ENCODE measurements around the gene THY1. TPM values are rescaled to one million over a fixed set of nuclear protein-coding genes. Genes with fewer than 3 reads are reported as not detected.

THY1 gene
- total and polyA plus RNA-seq, 2 of the 8 experiments (the other 6 are each of a cell fraction or from before 2014, with no cell fraction given), result 286 to 2,479 TPM

- TF ChIP-seq CTBP2 (IDR thresholded peaks at IDR 0.05; ENCODE audit: borderline replicate concordance, insufficient read depth, insufficient read length, low read length), result no peak
- no peak for TF ChIP-seq EZH2 (IDR thresholded peaks at IDR 0.05; ENCODE audit: low read depth, low read length, severe bottlenecking)
- TF ChIP-seq, protein P1, sequence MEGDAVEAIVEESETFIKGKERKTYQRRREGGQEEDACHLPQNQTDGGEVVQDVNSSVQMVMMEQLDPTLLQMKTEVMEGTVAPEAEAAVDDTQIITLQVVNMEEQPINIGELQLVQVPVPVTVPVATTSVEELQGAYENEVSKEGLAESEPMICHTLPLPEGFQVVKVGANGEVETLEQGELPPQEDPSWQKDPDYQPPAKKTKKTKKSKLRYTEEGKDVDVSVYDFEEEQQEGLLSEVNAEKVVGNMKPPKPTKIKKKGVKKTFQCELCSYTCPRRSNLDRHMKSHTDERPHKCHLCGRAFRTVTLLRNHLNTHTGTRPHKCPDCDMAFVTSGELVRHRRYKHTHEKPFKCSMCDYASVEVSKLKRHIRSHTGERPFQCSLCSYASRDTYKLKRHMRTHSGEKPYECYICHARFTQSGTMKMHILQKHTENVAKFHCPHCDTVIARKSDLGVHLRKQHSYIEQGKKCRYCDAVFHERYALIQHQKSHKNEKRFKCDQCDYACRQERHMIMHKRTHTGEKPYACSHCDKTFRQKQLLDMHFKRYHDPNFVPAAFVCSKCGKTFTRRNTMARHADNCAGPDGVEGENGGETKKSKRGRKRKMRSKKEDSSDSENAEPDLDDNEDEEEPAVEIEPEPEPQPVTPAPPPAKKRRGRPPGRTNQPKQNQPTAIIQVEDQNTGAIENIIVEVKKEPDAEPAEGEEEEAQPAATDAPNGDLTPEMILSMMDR (IDR thresholded peaks at IDR 0.05; ENCODE audit: control extremely low read depth in 1 of 3, insufficient read depth in 1 of 3, low read depth in 1 of 3, low read length in 3 of 3), result no peak
These were observed 23.5 kb upstream of the THY1 start (continued) for GRCh38 chr11:119446434-119446833.
